Astrocyte (in vitro differentiated cells and primary cell): ENCODE data around the gene USP3.

ENCODE experiments used
- EZH2 ChIP-seq: IDR thresholded peaks from 2 replicates; pipeline ENCODE4 v1.6.1; 2012; ENCODE audit warnings: mild to moderate bottlenecking, low read length, inconsistent platforms; ENCODE audit not compliant: insufficient read depth
- TF ChIP-seq, protein P1 (sequence below): IDR thresholded peaks from 2 replicates; pipeline ENCODE4 v1.5.1; 2011; ENCODE audit warnings: low read depth, mild to moderate bottlenecking, inconsistent platforms, low read length, moderate library complexity; ENCODE audit not compliant: insufficient read depth

DNA sequence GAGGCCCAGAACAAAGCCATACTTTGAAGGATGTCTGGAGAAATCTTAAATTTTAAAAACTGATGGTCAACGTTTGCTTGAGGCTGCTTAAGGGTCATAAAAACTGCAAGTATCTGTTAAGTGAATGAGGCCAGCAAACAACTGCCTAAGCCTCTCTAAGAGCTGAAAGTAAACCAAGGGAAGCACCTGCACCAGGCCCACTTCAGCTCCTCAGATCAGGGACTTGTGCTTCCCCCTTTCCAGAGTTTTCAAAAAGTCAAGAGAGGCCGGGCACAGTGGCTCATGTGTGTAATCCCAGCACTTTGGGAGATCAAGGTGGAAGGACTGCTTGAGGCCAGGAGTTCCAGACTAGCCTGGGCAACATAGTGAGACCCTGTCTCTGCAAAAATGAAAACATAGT is 101.9 kb downstream of the USP3 start:
- TF ChIP-seq, protein P1, sequence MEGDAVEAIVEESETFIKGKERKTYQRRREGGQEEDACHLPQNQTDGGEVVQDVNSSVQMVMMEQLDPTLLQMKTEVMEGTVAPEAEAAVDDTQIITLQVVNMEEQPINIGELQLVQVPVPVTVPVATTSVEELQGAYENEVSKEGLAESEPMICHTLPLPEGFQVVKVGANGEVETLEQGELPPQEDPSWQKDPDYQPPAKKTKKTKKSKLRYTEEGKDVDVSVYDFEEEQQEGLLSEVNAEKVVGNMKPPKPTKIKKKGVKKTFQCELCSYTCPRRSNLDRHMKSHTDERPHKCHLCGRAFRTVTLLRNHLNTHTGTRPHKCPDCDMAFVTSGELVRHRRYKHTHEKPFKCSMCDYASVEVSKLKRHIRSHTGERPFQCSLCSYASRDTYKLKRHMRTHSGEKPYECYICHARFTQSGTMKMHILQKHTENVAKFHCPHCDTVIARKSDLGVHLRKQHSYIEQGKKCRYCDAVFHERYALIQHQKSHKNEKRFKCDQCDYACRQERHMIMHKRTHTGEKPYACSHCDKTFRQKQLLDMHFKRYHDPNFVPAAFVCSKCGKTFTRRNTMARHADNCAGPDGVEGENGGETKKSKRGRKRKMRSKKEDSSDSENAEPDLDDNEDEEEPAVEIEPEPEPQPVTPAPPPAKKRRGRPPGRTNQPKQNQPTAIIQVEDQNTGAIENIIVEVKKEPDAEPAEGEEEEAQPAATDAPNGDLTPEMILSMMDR, result no peak
- no peak for TF ChIP-seq EZH2
